ENCODE data around the gene FGFR2. TPM values are rescaled to one million over a fixed set of nuclear protein-coding genes. Genes with fewer than 3 reads are reported as not detected.

FGFR2 gene
- total RNA-seq, 1 donor from 2014 or later = 15.3 TPM

DNA sequence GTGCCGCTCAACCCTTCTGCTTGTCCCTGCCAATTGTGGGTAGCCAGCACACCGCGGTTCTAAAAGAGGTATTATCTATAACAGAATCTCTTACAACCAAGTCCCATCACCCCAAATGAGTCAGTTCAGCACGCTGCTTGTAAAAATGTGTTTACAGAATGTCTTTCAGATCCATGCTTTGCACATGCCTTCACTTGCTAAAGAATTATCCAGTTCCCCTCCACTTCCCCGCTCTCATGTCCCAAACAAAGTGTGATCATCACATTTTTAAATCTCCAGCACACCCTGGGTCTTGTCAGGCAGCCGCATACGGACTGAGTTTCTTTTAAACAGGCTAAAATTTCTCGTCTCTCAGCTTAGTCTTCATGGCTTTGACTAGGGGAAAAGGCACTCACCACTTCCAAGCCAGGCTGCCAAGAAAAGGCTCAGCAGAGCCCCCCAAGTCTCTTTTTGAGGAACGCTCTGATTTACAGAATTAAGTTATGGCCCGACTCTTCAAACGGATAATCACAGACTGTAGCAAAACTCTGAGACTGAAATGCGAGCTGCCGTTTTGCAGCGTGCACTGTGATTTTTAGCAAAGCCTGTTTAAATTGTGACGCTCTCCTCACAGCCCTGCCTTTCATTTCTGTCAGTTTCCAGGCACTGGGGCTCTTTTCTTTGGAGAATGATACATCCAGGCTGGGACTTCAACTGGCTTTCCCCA is 29.8 kb upstream of the FGFR2 start:
- Mint-ChIP-seq H3K36me3 (ENCODE audit: low read depth, unreplicated experiment) (no peaks in the 10 kb centered on the region), H3K9me3 (ENCODE audit: unreplicated experiment) (no peaks in the 10 kb centered on the region), H3K4me3 (ENCODE audit: unreplicated experiment) (no peak overlapping the region), H3K4me1 (ENCODE audit: unreplicated experiment) (peaks cover 3% of the 10 kb centered on the region), H3K27ac (ENCODE audit: unreplicated experiment) (no peak overlapping the region), H3K27me3 (ENCODE audit: unreplicated experiment) (no peaks in the 10 kb centered on the region)
- DNase-seq (ENCODE audit: low spot score) = no peak
- TF ChIP-seq, protein P1, sequence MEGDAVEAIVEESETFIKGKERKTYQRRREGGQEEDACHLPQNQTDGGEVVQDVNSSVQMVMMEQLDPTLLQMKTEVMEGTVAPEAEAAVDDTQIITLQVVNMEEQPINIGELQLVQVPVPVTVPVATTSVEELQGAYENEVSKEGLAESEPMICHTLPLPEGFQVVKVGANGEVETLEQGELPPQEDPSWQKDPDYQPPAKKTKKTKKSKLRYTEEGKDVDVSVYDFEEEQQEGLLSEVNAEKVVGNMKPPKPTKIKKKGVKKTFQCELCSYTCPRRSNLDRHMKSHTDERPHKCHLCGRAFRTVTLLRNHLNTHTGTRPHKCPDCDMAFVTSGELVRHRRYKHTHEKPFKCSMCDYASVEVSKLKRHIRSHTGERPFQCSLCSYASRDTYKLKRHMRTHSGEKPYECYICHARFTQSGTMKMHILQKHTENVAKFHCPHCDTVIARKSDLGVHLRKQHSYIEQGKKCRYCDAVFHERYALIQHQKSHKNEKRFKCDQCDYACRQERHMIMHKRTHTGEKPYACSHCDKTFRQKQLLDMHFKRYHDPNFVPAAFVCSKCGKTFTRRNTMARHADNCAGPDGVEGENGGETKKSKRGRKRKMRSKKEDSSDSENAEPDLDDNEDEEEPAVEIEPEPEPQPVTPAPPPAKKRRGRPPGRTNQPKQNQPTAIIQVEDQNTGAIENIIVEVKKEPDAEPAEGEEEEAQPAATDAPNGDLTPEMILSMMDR (IDR thresholded peaks at IDR 0.05; ENCODE audit: unreplicated experiment) = no peak

DNA sequence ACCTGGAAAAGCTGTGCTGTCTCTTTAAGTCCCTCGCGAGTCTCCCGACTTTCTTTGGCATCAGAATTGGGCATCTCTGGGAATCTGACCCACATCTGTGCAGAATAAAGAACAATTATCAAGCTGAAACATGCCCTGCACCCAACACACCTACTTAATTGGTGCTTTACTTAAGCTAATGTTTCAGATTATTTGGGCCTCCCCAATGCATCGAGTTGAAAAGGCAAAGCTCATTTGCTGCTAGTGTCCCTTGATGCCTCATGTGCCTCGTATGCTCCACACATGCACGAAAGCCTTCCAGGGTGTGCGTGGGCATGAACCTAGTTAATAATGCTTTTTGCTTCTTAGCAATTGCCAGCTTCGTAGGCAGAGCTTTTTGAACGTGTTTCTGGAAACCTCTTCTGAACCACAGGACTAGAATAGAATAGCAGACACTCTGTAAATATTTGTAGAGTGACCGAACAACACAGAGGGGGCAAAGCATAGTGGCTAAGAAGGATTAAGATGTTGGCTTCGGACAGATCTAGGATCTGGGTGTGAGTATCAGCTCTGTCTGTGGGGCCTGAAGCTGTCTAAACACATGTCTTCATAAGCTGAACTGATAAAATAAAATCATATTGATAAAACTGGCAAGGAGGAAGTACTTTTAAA is 26.7 kb upstream of the FGFR2 start:
- Mint-ChIP-seq H3K27me3 (ENCODE audit: unreplicated experiment) (no peaks in the 10 kb centered on the region), H3K9me3 (ENCODE audit: unreplicated experiment) (no peaks in the 10 kb centered on the region), H3K36me3 (ENCODE audit: low read depth, unreplicated experiment) (no peaks in the 10 kb centered on the region), H3K4me3 (ENCODE audit: unreplicated experiment) (no peak overlapping the region), H3K27ac (ENCODE audit: unreplicated experiment) (no peak overlapping the region), H3K4me1 (ENCODE audit: unreplicated experiment) (no peaks in the 10 kb centered on the region)
- TF ChIP-seq, protein P1 (IDR thresholded peaks at IDR 0.05; ENCODE audit: unreplicated experiment) = no peak
- DNase-seq (ENCODE audit: low spot score) = no peak

DNA sequence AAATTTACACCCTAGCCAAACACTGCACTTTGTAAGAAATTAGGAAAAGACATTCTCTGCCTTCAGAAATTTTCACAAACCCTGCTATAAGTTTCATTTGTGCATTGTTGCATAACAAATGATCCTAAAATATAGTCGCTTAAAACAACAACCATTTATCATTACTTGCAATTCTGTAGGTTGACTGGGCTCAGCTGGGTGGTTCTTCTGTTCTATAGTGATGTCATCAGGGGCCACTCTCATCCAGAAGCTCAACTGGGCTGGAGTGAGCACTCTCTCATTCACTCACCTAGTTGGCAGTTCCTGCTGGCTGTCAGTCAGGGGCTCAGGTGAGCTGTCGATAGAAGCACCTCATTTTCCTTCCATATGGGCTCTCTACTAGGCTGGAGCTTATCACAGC is 20.7 kb upstream of the FGFR2 start:
- Mint-ChIP-seq H3K27me3 (ENCODE audit: unreplicated experiment) (peaks cover 2% of the 10 kb centered on the region), H3K4me3 (ENCODE audit: unreplicated experiment) (no peak overlapping the region), H3K27ac (ENCODE audit: unreplicated experiment) (no peak overlapping the region), H3K4me1 (ENCODE audit: unreplicated experiment) (peaks cover 15% of the 10 kb centered on the region), H3K36me3 (ENCODE audit: low read depth, unreplicated experiment) (no peaks in the 10 kb centered on the region), H3K9me3 (ENCODE audit: unreplicated experiment) (no peaks in the 10 kb centered on the region)
- no peak for DNase-seq (ENCODE audit: low spot score)
- TF ChIP-seq, protein P1 (IDR thresholded peaks at IDR 0.05; ENCODE audit: unreplicated experiment) = no peak

DNA sequence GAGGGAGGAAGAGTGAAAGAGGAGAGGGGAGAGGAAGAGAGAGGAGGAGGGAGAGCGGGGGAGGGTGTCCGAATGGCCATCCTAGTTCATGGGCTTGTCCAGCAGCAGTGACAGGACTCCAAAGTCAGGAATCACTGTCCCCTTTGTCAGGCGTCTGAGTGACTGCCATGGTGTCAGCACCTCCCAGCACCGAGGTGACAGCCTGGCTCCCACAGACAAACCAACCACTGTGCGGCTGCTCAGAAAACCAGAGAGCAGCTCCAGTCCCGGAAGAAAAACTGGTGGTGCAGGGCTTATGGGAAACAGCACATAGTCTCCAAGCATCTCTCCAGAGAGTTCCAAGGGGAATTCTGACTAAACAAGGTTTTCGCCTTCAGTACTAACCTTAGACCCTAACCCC is 18.9 kb upstream of the FGFR2 start:
- Mint-ChIP-seq H3K27me3 (ENCODE audit: unreplicated experiment) (peaks cover 6% of the 10 kb centered on the region), H3K36me3 (ENCODE audit: low read depth, unreplicated experiment) (no peaks in the 10 kb centered on the region), H3K4me1 (ENCODE audit: unreplicated experiment) (peaks cover 15% of the 10 kb centered on the region), H3K4me3 (ENCODE audit: unreplicated experiment) (no peak overlapping the region), H3K27ac (ENCODE audit: unreplicated experiment) (no peak overlapping the region), H3K9me3 (ENCODE audit: unreplicated experiment) (no peaks in the 10 kb centered on the region)
- TF ChIP-seq, protein P1 (IDR thresholded peaks at IDR 0.05; ENCODE audit: unreplicated experiment) = no peak
- DNase-seq (ENCODE audit: low spot score) = no peak

DNA sequence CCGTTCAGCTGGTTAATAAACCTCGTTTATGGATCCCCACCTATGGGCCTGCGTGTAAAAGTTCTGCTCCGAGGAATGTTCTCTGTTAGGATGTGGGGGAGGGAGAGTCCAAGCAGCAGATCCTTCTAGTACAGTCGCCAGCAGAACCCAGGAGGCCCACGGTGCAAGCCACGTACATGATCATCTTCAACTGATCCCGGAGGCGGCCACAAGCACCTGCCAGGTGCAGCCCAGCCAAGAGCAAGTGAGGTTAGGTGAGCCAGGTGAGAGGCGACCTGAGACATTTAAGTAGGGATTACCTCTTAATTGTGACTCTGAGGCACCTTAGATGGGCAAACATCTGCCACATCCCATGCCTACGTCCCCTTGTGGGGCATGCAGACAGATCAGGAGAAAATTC is 18.0 kb upstream of the FGFR2 start:
- TF ChIP-seq, protein P1 (IDR thresholded peaks at IDR 0.05; ENCODE audit: unreplicated experiment) = no peak
- H3K4me1 Mint-ChIP-seq (ENCODE audit: unreplicated experiment) = peaks cover 16% of the 10 kb centered on the region
- no peaks in the 10 kb centered on the region for H3K36me3 Mint-ChIP-seq (ENCODE audit: low read depth, unreplicated experiment)
- no peak overlapping the region for H3K4me3 Mint-ChIP-seq (ENCODE audit: unreplicated experiment)
- no peak for DNase-seq (ENCODE audit: low spot score)
- no peak overlapping the region for H3K27ac Mint-ChIP-seq (ENCODE audit: unreplicated experiment)
- no peaks in the 10 kb centered on the region for H3K9me3 Mint-ChIP-seq (ENCODE audit: unreplicated experiment)
- H3K27me3 Mint-ChIP-seq (ENCODE audit: unreplicated experiment) = peaks cover 6% of the 10 kb centered on the region
